HCT116 (cell line): ENCODE measurements around the gene DCP1A. TPM values are rescaled to one million over a fixed set of nuclear protein-coding genes. Genes with fewer than 3 reads are reported as not detected.

Experiments used
- ATAC-seq: fragments of 200-7000 bp; cut with Tn5 transposase; 2 replicates; pipeline ENCODE4 v1.9.1; 2020; ENCODE audit warnings: mild to moderate bottlenecking, moderate library complexity
- BruUV-seq: library from RNA; stranded (reverse); fragments of 400-500 nt; replicated peaks from 2 replicates; lab custom pipeline; 2021; lab: Mats Ljungman, UMichigan
- CTCF ChIA-PET: fragments of 300-600 bp; sonication (Branson Sonifier 250); formaldehyde crosslinking; loops from one replicate; lab custom pipeline; 2021; ENCODE audit warnings: antibody characterized with exemption; lab: Charles Lee
- POLR2A ChIA-PET: fragments of 300-600, 350-600 bp; sonication (Branson Sonifier 250); formaldehyde crosslinking; loops from one replicate; lab custom pipeline; 2021; ENCODE audit warnings: antibody characterized with exemption; lab: Charles Lee
- RAD21 ChIA-PET, 2 experiments: fragments of 300-600 bp; sonication (Branson Sonifier 250); formaldehyde crosslinking; loops; one replicate each; lab custom pipeline; 2023; ENCODE audit warnings: low total read pairs in 2 of 2; ENCODE audit not compliant: uncharacterized antibody in 2 of 2, unreplicated experiment in 2 of 2, low non-redundant PET in 1 of 2; lab: Charles Lee
- DNase-seq: peaks from one replicate; pipeline ENCODE4 v3.0.0-alpha.2; 2010; ENCODE audit warnings: low read depth, low spot score
- H2AFZ ChIP-seq: fragments of 200-600 bp; shearing (Covaris generic), sonication (generic); 2 replicates; pipeline ENCODE4 v1.6.1; 2017; ENCODE audit warnings: low read depth, mixed run types, mixed read lengths, antibody characterized with exemption, low read length; ENCODE audit not compliant: poor library complexity, severe bottlenecking
- H3K27ac ChIP-seq: 2 replicates; pipeline ENCODE4 v1.5.1; 2012; ENCODE audit warnings: low read depth, low read length
- H3K27me3 ChIP-seq: fragments of 200-600 bp; sonication (generic); 2 replicates; pipeline ENCODE4 v1.6.1; 2016; ENCODE audit warnings: mixed run types, low read length, mixed read lengths; ENCODE audit not compliant: insufficient read depth
- H3K36me3 ChIP-seq, 2 experiments: fragments of 200-500 bp in 1 of 2; fragments of 200-600 bp in 1 of 2; sonication (Bioruptor generic) in 1 of 2; sonication (generic) in 1 of 2; 2 replicates each; pipeline versions ENCODE4 v1.5.1 to v1.6.1; 2014 to 2016; ENCODE audit warnings: low read length in 2 of 2, inconsistent platforms in 1 of 2, mixed read lengths in 1 of 2, mixed run types in 1 of 2; ENCODE audit not compliant: insufficient read depth in 2 of 2, control insufficient read depth in 1 of 2
- H3K4me1 ChIP-seq, 2 experiments: fragments of 200-600 bp in 1 of 2; sonication (generic) in 1 of 2; 2 replicates each; pipeline versions ENCODE4 v1.5.1 to v1.6.1; 2012 to 2017; ENCODE audit warnings: low read length in 2 of 2, inconsistent platforms in 1 of 2, mild to moderate bottlenecking in 1 of 2, mixed read lengths in 1 of 2, mixed run types in 1 of 2, moderate library complexity in 1 of 2; ENCODE audit not compliant: insufficient read depth in 2 of 2, control insufficient read depth in 1 of 2
- H3K4me2 ChIP-seq: fragments of 200-600 bp; sonication (generic); 2 replicates; pipeline ENCODE4 v1.6.1; 2017; ENCODE audit warnings: mixed run types, low read length, mixed read lengths
- H3K4me3 ChIP-seq, 2 experiments: fragments of 200-600 bp in 1 of 2; sonication (generic) in 1 of 2; replicated peaks in 1 of 2; 2 replicates each; pipeline ENCODE4 v1.5.1; 2011 to 2016; ENCODE audit warnings: low read length in 2 of 2, control low read depth in 1 of 2, low read depth in 1 of 2, mild to moderate bottlenecking in 1 of 2, mixed read lengths in 1 of 2, mixed run types in 1 of 2
- H3K79me2 ChIP-seq: fragments of 200-600 bp; sonication (generic); 2 replicates; pipeline ENCODE4 v1.6.1; 2017; ENCODE audit warnings: mild to moderate bottlenecking, mixed run types, low read length, moderate library complexity, mixed read lengths; ENCODE audit not compliant: insufficient read depth
- H3K9ac ChIP-seq: fragments of 200-600 bp; sonication (generic); 2 replicates; pipeline ENCODE4 v1.6.1; 2016; ENCODE audit warnings: low read length, mixed read lengths
- H3K9me2 ChIP-seq: fragments of 200-600 bp; sonication (generic), shearing (Covaris generic); 2 replicates; pipeline ENCODE4 v1.6.1; 2017; ENCODE audit warnings: mixed run types, mild to moderate bottlenecking, moderate library complexity; ENCODE audit not compliant: insufficient read depth
- H3K9me3 ChIP-seq, 2 experiments: fragments of 200-500 bp in 1 of 2; fragments of 200-600 bp in 1 of 2; sonication (Bioruptor generic) in 1 of 2; sonication (generic) in 1 of 2; 2 replicates each; pipeline ENCODE4 v1.6.1; 2014 to 2017; ENCODE audit warnings: low read length in 2 of 2, mixed read lengths in 2 of 2, inconsistent platforms in 1 of 2, low read depth in 1 of 2, mild to moderate bottlenecking in 1 of 2, mixed run types in 1 of 2, moderate library complexity in 1 of 2; ENCODE audit not compliant: control insufficient read depth in 1 of 2, insufficient read depth in 1 of 2
- H4K20me1 ChIP-seq: fragments of 200-600 bp; sonication (generic), shearing (Covaris generic); 2 replicates; pipeline ENCODE4 v1.6.1; 2017; ENCODE audit warnings: mixed run types, mild to moderate bottlenecking, moderate library complexity; ENCODE audit not compliant: insufficient read depth
- EGR1 ChIP-seq: IDR thresholded peaks from 2 replicates; pipeline ENCODE4 v1.6.1; 2012; ENCODE audit warnings: low read depth
- ELF1 ChIP-seq: IDR thresholded peaks from 2 replicates; pipeline ENCODE4 v1.6.1; 2012; ENCODE audit warnings: low read depth, borderline replicate concordance
- FOSL1 ChIP-seq: IDR thresholded peaks from 2 replicates; pipeline ENCODE4 v1.6.1; 2012; ENCODE audit warnings: low read depth
- POLR2AphosphoS5 ChIP-seq: IDR thresholded peaks from 2 replicates; pipeline ENCODE4 v1.6.1; 2011; ENCODE audit warnings: mild to moderate bottlenecking, low read depth, low read length, moderate library complexity
- RAD21 ChIP-seq: IDR thresholded peaks from 2 replicates; pipeline ENCODE4 v1.6.1; 2012; ENCODE audit warnings: low read depth, mild to moderate bottlenecking
- SIN3A ChIP-seq: IDR thresholded peaks from 2 replicates; pipeline ENCODE4 v1.6.1; 2012; ENCODE audit warnings: low read depth
- TCF7L2 ChIP-seq: IDR thresholded peaks from 2 replicates; pipeline ENCODE4 v1.7.0; 2011; ENCODE audit warnings: borderline replicate concordance, inconsistent platforms; ENCODE audit not compliant: insufficient read depth, insufficient read length; ENCODE audit errors: extremely low read depth
- intact Hi-C: fragments of 100-400 bp; cut with micrococcal nuclease; formaldehyde crosslinking; loops from 2 replicates; pipeline ENCODE4 v1.10.0; 2022
- total RNA-seq: library from RNA; stranded (reverse); gene quantifications from one replicate; pipeline ENCODE4 v1.2.1, GENCODE V29; 2021; ENCODE audit not compliant: unreplicated experiment
- TF ChIP-seq, protein P1 (sequence below), 3 experiments: fragments of 200-600 bp in 1 of 3; sonication (generic) in 1 of 3; IDR thresholded peaks in 2 of 3; conservative IDR thresholded peaks in 1 of 3; 2 replicates each; pipeline ENCODE4 v1.5.1; 2012 to 2017; ENCODE audit warnings: low read depth in 2 of 3, low read length in 2 of 3, antibody characterized with exemption in 1 of 3, borderline replicate concordance in 1 of 3, control low read depth in 1 of 3, mild to moderate bottlenecking in 1 of 3, mixed read lengths in 1 of 3, mixed run types in 1 of 3, moderate library complexity in 1 of 3; ENCODE audit not compliant: insufficient read depth in 1 of 3

Gene DCP1A
- total RNA-seq, 1 experiment from 2014 or later: 33.2 TPM

DNA sequence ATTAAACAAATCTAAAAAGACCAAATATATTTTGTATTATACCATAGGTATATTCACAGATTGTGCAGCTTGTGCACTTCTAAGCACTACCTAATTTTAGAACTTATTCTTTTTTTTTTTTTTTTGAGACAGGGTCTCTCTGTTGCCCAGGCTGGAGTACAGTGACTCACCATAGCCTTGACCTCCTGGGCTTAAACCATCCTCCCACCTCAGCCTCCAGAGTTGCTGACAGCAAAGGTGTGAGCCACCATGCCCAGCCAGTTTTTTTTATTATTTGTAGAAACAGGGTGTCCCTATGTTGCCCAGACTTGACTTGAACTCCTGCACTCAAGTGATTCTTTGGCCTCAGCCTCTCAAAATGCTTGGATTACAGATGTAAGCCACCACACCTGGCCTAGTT lies 79.6 kb downstream of the DCP1A start (continued):
- TF ChIP-seq TCF7L2: no peak
- TF ChIP-seq RAD21: no peak
- TF ChIP-seq, protein P1, sequence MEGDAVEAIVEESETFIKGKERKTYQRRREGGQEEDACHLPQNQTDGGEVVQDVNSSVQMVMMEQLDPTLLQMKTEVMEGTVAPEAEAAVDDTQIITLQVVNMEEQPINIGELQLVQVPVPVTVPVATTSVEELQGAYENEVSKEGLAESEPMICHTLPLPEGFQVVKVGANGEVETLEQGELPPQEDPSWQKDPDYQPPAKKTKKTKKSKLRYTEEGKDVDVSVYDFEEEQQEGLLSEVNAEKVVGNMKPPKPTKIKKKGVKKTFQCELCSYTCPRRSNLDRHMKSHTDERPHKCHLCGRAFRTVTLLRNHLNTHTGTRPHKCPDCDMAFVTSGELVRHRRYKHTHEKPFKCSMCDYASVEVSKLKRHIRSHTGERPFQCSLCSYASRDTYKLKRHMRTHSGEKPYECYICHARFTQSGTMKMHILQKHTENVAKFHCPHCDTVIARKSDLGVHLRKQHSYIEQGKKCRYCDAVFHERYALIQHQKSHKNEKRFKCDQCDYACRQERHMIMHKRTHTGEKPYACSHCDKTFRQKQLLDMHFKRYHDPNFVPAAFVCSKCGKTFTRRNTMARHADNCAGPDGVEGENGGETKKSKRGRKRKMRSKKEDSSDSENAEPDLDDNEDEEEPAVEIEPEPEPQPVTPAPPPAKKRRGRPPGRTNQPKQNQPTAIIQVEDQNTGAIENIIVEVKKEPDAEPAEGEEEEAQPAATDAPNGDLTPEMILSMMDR (IDR thresholded peaks at IDR 0.05 in 2 of 3, conservative IDR thresholded peaks at IDR 0.05 in 1 of 3; ENCODE audit: borderline replicate concordance in 1 of 3, insufficient read depth in 1 of 3, low read depth in 2 of 3, low read length in 2 of 3): no peak
- TF ChIP-seq, all 23 proteins: peak for 0

- no peaks in the 10 kb centered on the region for H3K27me3 ChIP-seq
- no peak overlapping the region for H3K27ac ChIP-seq
- ATAC-seq: no peak
- intact Hi-C loops: no loop called here
- H3K9ac ChIP-seq: no peak overlapping the region
- no peak overlapping the region for H3K4me2 ChIP-seq
- no peaks in the 10 kb centered on the region for H3K36me3 ChIP-seq
- no peaks in the 10 kb centered on the region for H3K9me3 ChIP-seq
- CTCF ChIA-PET: no interaction called here
- TF ChIP-seq SIN3A: no peak
- no peak for TF ChIP-seq ELF1
- TF ChIP-seq POLR2AphosphoS5: no peak
- TF ChIP-seq EGR1: no peak
- TF ChIP-seq FOSL1: no peak
- H3K9me2 ChIP-seq: no peaks in the 10 kb centered on the region
- peaks cover 18 to 34% of the 10 kb centered on the region in 2 experiments for H3K4me1 ChIP-seq
- no peaks in the 10 kb centered on the region for H3K79me2 ChIP-seq
- H2AFZ ChIP-seq: no peak overlapping the region
- no peaks in the 10 kb centered on the region for H4K20me1 ChIP-seq
- RAD21 ChIA-PET: no interaction called here
- H3K4me3 ChIP-seq: no peak overlapping the region
- no peak for DNase-seq
- BruUV-seq: no TSS peak
- POLR2A ChIA-PET: interaction anchor here (0.7 kb wide), 1 partner anchor 11 kb away, joined by 4 read pairs; no protein-coding TSS in a partner anchor
Measured at GRCh38 chr3:53264718-53265117, 82.6 kb downstream of the DCP1A start.
